Fibroblast of villous mesenchyme (primary cell): ENCODE data around the gene BUD13. TPM values are rescaled to one million over a fixed set of nuclear protein-coding genes. Genes with fewer than 3 reads are reported as not detected.

Experiments
- DNase-seq: peaks from one replicate; pipeline ENCODE4 v3.0.0-alpha.2; 2010; ENCODE audit warnings: low read depth
- H3K4me3 ChIP-seq: 2 replicates; pipeline ENCODE4 v1.5.1; 2011; ENCODE audit warnings: low read depth, mild to moderate bottlenecking, low read length
- total RNA-seq: library from RNA; depleted of rRNA; stranded (reverse); fragments of >200 nt; gene quantifications from 2 replicates; pipeline ENCODE4 v1.2.3, GENCODE V29; 2012
- TF ChIP-seq, protein P1 (sequence below): IDR thresholded peaks from 2 replicates; pipeline ENCODE4 v1.5.1; 2012; ENCODE audit warnings: low read depth, mild to moderate bottlenecking, low read length; ENCODE audit not compliant: insufficient read depth

BUD13 gene, protein sequence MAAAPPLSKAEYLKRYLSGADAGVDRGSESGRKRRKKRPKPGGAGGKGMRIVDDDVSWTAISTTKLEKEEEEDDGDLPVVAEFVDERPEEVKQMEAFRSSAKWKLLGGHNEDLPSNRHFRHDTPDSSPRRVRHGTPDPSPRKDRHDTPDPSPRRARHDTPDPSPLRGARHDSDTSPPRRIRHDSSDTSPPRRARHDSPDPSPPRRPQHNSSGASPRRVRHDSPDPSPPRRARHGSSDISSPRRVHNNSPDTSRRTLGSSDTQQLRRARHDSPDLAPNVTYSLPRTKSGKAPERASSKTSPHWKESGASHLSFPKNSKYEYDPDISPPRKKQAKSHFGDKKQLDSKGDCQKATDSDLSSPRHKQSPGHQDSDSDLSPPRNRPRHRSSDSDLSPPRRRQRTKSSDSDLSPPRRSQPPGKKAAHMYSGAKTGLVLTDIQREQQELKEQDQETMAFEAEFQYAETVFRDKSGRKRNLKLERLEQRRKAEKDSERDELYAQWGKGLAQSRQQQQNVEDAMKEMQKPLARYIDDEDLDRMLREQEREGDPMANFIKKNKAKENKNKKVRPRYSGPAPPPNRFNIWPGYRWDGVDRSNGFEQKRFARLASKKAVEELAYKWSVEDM
- total RNA-seq, result 13.9 and 16.8 TPM in 2 replicates

DNA sequence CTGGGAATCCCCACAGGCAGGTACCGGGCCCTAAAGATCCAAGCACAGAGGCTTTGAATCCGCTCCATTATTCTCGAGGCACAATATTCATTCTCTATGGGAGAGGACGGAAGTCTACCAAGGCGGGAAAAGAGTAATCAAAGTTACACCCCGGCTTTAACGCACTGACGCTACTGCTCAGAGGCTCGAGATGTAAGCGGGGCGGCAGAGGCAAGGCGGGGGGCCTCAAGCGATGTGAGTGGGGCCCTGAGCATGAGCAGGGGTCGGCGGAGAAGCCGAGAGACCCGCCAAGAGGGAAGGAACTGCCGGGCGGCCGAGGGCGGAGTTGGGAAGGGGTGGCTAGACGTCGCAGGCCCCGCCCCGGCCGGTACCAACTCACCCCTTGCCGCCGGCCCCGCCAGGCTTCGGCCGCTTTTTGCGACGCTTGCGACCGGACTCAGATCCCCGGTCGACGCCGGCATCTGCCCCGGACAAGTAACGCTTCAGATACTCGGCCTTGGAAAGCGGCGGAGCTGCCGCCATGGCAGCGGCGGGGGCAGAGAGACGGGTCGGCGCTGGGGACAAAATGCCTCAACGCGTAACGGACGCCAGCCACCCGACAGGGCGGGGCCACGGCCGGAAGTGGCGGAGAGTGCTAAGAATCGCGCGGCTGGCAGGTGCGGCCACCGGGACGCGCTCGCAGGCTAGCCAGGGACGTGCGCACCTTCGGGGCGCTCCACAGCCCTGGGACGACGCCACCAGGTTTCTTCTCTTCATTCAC, at the start of gene BUD13:
Gene BUD13, minus strand, starts transcription at position 545 of the 760 bp plus-strand sequence. Its CDS starts 23 bp downstream, at position 522.
- peak within 1 kb of the TSS; percentile 78 for H3K4me3 ChIP-seq
- TF ChIP-seq, protein P1, sequence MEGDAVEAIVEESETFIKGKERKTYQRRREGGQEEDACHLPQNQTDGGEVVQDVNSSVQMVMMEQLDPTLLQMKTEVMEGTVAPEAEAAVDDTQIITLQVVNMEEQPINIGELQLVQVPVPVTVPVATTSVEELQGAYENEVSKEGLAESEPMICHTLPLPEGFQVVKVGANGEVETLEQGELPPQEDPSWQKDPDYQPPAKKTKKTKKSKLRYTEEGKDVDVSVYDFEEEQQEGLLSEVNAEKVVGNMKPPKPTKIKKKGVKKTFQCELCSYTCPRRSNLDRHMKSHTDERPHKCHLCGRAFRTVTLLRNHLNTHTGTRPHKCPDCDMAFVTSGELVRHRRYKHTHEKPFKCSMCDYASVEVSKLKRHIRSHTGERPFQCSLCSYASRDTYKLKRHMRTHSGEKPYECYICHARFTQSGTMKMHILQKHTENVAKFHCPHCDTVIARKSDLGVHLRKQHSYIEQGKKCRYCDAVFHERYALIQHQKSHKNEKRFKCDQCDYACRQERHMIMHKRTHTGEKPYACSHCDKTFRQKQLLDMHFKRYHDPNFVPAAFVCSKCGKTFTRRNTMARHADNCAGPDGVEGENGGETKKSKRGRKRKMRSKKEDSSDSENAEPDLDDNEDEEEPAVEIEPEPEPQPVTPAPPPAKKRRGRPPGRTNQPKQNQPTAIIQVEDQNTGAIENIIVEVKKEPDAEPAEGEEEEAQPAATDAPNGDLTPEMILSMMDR, result no peak
- peak; percentile 82 for DNase-seq

DNA sequence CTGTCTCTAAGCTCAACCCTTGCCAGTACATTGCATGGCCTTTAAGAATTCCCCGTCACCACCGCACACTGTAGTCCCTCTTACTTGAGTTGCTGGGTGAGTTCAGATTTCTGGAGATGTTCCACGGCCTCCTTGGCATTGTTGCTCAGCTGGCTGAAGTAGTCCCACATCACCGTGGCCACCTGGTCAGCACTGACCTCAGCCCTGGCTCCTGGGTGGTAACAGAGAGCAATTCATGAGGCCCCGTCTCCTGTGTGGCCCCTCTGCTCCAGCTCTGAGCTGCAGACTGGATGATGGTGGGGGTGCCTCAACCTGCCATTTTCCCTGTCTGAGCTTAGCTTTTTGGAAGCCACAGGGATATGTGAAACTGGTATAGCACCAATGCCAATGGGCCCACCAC, 49.8 kb upstream of the BUD13 start:
- no peak overlapping the region for H3K4me3 ChIP-seq
- TF ChIP-seq, protein P1, result no peak
- DNase-seq, result no peak

DNA sequence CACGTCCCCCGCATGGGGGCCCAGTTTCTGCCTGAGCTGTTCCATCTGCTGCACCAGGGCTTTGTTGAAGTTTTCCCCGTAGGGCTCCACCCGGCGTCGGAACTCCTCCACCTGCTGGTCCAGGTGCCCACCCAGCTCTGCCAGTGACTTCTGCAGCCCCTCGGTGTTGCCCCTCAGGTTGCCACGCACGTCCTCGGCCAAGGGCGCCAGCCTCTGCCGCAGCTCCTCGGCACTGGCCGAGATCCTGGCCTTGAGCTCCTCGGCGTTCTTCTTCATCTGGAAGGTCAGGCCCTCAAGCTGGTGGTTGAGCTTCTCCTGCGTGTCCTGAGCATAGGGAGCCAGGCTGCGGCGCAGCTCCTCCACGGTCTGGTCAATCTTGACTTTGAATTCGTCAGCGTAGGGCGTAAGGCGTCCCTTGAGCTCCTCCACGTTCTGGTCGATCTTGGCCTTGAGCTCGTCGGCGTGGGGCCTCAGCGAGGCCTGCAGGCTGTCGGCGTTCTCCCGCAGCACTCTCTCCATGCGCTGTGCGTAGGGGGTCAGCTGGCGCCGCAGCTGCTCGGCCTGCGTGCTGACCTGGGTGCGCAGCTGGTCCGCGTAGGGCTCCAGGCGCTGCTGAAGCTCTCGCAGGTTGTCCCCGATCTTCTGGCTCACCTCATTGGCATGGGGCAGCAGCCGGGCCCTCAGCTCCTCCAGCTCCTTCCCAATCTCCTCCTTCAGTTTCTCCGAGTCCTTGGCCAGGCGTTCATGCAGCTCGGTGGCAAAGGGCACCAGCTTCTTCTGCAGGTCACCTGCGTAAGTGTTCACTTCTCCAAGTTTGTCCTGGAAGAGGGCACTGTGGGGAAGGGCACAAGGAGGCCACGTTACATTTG, 48.5 kb upstream of the BUD13 start:
- H3K4me3 ChIP-seq, result no peak overlapping the region
- TF ChIP-seq, protein P1, result no peak
- DNase-seq, result no peak

DNA sequence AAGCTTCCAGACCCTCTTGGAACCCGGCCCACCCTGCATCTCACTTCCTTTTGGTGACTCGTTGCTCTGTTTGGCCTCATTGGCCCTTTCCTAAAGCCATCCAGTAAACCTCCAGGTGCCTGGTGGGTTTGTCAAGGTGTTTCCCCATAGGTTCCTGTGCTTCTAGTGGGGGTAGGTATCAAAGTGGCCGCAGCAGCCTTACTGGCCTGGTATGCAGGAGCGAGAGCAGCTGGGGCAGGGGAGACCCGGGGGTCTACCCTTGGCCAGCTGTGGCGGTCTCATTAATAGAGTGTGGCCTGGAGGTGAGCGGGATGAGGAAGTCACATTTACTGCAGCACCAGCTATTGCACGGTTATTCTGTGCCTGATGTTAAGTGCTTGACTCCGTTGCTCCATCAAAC, 46.3 kb upstream of the BUD13 start:
- DNase-seq, result no peak
- no peak overlapping the region for H3K4me3 ChIP-seq
- TF ChIP-seq, protein P1, result no peak

DNA sequence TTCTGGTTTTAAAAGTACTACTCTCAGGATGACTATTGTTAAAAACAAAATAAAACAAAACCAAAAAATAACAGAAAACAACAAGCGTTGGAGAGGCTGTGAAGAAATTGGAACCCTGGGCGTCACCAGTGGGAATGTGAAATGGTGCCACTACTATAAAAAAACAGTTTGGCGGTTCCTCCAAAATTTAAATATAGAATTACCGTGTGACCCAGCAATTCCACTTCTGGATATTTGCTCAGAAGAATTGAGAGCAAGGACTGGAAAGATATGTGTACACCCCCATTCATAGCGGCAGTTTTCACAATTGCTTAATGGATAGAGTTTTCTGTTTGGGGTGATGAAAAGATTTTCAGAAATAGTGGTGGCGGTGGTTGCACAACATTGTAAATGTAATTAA, 41.7 kb upstream of the BUD13 start:
- no peak for DNase-seq
- TF ChIP-seq, protein P1, result no peak
- no peak overlapping the region for H3K4me3 ChIP-seq
